Stimulated activated CD4-positive, alpha-beta T cell treated with anti-CD3 and anti-CD28 coated beads, TNF-alpha, amount 100 ng/mL, for 4 hours (primary cell): ENCODE data around the gene DOCK8.
"Not testable (repeated sequence)": the region's sequence is repeated elsewhere in the genome, so short reads cannot be mapped to it uniquely, and the experiment has no call there.

Experiments used
- DNase-seq, 3 experiments: peaks; one replicate each; pipeline ENCODE4 v3.0.0-alpha.2; 2020; ENCODE audit warnings: low read depth in 3 of 3

The DOCK8 gene

DNA sequence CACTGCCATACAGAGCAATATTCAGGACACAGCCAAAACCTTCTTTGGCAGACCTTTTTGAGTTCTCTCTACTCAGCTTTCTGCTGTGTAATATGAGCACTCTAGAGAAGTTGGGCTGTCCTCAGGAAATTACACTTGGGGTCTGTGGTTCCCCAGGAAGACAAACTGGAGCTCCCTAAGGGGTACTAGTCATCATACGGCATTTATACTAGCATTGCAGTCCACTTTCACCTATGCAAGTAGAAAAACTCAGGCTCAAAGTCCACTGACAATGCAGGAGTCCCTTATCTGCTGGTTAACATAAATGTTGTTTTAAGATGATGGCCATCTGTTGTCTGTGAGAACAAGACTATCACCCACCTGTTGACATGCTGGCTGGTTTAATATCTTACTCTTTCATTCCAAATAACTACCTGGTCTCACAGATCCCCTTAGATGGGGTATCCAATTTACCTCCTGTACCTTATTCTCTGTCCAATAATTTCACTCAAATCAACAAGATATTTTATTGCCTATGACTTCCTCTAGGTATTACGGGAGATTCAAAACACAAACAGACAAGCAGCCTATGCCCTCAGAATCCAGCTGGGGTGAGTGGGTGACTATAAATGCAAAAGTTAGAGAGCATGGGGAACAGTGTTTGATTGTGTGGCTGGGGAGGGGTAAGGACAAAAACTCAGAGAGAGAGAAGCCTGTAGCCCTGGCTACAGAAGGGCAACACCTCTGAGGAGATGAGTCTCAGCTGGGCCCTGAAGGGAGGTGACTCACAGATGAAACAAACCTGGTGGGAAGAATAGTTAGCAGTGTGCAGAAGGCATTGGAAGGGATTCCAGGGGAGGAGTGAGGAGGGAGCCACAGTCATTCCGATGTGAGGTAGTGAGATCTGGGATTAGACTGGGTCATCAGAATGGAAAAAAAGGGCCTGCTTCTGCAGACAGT lies 10.2 kb downstream of the DOCK8 start:
- no peak for DNase-seq

DNA sequence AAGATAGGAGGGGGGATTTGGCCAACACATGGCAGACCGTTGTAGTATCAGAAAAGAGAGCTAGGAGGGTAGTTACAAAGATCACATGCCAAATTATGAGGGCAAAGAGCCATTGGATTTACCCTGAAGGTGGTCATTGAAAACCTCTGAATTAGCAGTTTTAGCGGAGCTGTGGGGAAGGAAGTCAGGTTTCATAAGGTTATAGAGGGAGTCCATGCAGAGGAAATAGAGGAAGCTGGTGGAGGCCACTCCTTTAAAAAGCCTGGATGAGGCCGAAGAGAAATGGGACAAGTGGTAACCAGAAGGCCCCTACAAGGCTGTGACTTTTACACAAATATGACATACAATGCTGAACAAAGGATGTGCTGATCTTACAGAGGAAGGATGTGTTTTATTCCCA lies 13.2 kb downstream of the DOCK8 start:
- no peak for DNase-seq

DNA sequence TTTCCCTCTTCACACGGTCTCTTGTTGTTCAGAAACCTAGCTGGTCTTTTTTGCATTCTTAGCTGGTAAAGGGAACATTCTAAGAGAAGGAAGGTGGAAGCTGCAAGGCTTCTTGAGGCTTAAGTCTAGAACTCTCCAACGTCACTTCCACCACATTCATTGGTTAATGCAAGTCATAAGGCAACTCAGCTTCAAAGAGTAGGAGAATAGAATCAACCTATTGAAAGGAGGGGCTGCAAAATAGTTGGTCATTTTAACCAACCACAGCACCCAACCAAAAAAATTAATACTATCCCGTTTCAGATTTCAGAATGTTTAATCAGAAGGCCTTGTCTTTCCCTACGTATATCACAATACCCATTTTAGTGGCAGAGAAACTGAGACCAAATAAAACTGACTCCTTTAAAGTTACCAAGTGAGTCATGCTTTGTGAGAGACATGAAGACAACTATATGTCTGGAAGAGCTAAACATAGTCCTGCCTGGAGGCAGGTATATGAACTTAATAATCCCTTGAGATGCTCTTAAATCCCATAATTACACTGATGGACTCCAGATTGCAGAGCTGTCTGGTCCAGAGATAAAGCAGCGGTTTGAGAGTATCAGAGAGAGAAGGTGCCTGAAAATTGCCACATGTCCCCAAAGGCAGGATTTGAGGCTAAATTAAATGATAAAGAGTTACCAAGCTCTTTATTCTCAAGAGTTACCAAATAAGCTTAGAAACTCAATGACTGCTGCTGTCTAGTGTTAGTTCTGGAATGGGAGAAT lies 14.4 kb downstream of the DOCK8 start:
- no peak for DNase-seq

DNA sequence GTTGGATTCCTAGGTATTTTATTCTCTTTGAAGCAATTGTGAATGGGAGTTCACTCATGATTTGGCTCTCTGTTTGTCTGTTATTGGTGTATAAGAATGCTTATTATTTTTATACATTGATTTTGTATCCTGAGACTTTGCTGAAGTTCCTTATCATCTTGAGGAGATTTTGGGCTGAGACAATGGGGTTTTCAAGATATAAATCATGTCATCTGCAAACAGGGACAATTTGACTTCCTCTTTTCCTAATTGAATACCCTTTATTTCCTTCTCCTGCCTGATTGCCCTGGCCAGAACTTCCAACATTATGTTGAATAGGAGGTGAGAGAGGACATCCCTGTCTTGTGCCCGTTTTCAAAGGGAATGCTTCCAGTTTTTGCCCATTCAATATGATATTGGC lies 17.0 kb downstream of the DOCK8 start:
- DNase-seq: not testable (repeated sequence)

DNA sequence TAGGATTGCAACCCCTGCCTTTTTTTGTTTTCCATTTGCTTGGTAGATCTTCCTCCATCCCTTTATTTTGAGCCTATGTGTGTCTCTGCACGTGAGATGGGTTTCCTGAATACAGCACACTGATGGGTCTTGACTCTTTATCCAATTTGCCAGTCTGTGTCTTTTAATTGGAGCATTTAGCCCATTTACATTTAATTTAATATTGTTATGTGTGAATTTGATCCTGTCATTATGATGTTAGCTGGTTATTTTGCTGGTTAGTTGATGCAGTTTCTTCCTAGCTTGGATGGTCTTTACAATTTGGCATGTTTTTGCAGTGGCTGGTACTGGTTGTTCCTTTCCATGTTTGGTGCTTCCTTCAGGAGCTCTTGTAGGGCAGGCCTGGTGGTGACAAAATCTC lies 19.0 kb downstream of the DOCK8 start:
- not testable (repeated sequence) for DNase-seq

DNA sequence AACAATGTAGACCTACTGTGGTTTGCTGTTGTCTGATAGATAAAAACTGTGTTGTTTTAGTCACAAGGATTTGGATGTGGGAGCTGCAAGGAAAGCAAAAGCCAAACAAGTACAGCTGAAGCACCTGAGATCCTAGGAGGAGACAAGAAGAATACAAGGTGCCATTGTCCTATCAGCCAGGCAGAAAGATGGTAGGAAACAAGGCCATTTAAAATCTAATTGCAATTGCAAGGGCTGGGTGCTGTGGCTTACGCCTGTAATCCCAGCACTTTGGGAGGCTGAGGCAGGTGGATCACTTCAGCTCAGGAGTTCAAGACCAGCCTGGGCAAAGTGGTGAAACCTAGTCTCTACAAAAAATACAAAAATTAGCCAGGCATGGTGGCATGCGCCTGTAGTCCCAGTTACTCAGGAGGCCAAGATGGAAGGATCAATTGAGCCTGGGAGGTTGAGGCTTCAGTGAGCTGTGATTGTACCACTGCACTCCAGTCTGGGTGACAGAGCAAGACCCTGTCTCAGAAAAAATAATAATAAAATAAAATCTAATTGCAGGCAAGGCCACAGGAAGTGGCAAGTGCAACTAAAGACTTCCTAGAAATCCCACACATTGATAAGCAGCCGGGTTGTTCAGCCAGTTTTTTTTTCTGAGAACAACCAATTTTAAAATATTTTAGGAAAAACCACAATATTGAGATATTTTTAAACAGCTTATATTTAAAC lies 22.6 kb downstream of the DOCK8 start:
- no peak for DNase-seq

DNA sequence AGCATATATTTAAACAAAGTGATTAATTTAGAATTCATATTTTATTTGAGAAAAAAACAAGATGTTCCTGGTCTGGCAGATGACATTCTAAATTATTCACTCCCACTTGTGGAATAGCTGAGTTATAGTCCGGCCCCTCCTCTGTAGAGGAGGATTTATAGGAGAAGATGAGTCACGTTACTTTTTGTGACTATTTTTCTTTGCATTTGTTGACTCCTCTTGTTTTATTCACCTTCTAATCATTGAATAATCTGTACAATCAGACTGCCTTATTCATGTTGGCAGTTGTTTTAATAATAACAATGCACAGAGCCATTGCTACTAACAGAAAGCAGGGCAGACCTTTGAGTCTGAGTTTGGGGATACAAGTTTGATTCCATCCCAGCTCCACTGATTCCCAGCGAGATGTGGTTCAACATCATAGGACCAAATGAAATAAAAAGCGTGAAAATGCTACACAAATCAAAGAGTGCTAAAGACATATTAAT lies 23.2 kb downstream of the DOCK8 start:
- no peak for DNase-seq

DNA sequence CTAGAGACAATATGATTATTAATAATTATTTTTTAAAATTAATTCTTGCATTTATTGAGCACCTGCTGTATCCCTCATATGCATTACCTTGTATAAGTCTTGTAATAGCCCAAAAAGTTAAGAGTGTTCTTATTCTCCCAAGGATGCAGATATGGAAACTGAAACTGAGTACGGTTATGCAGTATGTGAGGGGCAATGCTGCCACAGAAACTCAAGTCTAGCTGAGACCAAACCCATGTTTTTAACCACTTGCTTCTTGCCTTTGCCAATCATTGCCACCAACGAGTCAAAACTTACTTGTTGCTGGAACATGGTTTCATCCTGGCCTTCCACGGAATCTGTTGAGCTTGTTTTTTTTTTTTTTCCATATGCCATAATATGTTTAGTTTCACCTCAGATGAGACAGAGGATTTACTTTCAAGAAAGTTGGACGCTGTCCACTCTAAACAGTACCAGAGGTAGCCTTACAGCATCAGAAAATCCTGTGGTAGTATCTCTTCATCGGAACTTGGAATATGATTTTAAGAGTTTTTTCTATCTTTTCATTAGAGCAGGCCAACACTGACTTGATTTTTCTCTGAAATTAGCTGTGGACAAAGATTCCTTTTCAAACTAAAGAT lies 27.9 kb downstream of the DOCK8 start:
- DNase-seq: no peak

DNA sequence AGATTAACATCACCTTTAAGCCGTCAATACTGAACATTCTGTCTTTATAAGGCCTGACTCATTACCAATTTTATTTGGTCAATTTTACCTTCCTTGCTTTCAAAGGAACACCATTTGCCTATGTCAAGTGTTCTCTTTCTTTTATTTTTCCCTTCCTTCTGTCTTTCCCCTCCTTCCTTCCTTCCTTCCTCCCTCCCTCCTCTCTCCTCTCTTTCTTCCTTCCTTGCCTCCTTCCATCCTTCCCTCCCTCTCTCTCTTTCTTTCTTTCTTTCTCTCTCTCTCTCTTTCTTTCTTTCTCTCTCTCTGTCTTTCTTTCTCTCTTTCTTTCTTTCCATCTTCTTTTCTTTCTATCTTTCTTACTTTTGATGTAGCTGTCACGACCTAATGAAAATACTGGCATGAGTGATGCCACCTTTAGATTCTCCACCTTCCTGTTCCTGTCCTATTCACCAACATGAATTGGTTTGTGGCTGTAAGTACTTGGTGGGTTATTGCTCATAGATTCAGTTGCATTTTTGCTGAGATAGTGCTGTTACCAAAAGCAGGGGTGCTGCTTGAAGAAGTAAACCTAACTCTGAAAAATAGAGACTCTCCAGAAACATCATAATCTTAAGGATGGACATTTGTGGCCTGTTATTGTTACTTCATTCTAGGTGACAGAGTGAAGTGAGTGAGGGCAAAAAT lies 33.8 kb downstream of the DOCK8 start:
- no peak for DNase-seq

DNA sequence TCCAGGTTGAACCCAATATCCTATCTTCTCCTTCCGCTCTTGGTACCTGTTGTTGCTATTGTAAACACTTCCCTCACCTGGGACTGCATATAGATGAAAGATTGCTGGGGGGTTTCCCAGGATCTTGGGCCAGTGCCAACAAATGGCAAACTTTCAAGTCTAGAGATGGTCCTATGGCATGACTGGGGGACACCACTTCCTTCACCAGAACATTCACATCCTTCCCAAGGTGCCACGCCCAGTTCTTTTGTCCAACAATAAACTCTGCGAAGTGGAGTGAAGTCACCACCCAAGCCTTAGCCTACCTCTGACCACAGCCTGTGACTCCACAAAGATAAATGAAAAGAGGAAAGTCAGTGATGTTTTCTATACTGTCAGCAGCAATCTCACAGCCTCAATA lies 34.4 kb downstream of the DOCK8 start:
- no peak for DNase-seq

DNA sequence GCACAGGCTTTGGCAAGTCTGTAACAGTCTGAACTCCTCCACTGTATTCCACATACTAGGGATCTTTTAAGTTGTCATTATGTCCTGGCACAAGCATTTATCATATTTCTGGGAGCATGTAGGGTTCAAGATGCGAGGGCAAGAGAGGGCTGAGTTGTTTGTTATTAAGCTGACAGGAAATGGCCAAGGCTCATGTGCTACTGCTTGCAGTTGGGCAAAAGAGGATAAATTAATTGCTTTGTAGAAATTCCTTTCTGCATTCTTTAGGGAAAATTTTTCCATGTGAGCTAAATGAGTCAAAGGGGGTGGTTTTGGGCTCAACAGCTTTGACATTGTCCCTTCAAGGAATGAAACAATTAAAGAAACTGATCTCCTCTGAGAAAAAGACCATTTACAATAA lies 35.4 kb downstream of the DOCK8 start:
- DNase-seq: no peak

DNA sequence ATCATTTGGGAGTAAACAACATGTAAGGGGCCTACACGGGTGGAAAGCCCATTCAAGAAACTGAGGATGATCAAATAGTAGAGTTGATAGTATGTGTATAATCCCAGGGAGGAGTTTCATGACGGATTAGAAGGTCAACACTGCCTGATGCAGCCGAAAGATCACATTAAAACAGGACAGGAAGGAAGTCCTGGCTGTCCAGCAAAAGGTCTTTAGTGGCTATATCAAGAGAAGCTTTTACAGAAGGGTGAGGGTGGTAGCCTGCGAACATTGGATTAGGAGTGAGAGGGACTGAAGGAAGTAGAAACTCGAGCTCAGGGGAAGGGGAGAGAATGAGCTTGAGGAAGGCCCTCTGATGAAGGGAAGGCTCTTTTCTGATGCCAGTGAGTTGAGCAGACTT lies 36.0 kb downstream of the DOCK8 start:
- DNase-seq: no peak

DNA sequence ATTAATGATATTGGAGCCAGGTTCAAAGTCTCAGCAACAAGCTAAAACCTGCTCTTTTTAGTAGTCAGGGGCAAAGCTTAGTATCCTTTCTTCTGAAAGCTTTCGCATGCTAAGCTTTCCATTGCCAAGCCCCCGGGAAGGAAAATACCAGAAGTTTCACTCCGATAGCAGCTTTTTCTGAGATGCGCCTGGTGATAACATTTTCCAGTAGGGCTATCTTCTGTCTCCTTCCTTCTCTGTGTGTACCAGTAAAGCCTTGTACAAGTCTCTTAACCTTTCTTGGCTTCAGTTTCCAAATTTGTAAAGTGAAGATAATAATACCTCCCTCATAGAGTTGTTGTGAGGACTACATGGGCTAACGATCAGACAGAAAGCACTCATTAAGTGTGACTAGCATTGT lies 36.7 kb downstream of the DOCK8 start:
- DNase-seq: no peak

DNA sequence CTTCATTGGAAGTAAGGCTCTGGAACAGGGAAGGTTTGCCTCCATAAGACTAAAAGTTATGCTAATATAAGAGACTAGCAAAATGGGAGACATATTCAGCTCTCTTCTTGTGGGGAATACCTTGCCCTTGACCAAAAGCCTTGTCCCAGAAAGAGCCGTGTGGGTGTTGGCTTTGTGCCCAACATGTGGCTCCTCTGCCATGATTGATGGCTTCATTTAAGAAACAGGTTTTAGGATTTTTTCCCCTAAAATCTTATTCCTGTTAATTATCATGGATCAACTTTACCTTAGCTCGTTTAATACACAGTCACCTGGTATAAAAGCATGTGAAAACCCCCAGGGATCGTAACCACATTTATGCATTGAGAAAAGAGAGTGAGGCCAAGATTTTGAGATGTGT lies 38.9 kb downstream of the DOCK8 start:
- no peak for DNase-seq

DNA sequence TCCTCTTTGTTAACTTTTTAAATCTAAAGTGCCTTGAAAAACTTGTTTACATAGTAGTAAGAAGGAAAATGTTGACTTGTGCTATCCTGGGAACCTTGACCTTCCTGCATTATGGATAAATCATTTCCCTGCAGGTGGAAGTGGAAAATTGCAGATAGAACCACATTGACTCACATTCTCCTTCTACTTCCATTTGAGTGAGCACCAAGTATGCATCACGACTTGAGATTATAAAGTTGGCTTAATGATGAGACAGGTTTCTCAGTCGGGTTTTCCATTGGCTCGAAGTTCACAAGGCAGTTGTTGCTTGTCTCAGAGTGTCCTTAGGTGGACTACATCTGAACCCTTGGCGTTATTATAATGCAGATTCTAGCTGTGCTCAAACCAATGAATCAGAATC lies 39.9 kb downstream of the DOCK8 start:
- no peak for DNase-seq

DNA sequence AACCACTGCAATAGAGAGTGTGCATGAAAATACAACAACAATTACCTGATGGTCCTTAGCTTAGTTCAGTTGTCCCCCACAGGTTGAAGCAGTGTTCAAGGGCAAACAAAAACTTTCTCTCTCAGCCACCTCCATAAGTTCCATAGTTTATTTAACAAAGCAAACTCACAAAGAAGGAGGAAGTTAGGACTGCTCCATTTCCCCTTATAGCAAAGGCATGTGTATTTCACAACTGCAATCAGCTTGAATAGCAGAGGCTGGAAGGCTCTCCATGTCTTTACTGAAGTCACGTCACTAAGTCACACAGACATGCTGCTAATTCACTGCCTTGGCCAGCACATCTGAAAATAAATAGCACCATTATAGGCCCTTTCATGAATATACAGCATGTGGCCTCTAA lies 43.3 kb downstream of the DOCK8 start:
- no peak for DNase-seq

DNA sequence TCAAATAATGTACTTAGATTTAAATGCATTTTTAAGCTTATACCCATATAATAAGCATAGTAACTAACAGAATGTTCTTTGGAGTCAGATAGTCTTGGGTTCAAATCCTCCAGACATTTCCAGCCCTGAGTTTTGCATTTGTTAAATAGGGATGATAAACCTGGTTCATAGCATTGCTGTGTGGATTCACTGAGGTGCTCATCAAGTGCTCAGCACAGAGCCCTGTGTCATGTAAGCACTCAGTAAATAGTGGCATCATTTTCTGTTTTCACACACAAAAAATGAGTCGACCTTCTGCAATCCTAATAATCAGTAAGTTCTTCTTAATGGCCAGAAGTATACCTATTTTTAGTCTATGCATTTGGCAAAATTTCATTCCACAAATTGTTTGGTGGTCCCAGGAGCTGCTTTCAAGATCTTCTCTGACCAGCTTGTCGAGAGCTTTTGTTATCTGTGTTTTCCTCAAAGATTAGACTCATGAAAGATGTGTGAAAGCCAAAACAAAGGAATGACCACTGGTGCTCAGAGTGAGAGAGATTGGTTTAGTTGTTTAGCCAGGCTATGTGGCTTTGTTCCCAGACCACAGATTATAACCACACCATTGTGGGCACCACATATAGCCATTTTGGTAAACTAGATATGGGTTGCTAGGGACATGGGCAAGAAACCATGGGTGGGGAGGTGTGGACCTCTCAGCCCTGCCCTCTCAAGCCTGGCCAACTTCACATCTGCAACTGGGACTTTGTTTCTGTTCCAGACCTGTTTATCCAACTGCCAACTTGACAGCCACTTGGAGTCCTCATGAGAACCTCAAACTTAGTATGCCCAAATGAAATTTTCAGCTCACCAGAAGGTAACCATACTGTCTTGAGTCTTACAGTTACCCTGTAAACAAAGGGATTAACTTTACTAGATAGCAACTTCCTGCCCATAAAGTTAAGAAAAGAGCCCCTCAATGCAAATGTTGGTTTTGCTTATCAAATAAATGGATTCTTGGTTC lies 45.0 kb downstream of the DOCK8 start:
- no peak for DNase-seq

DNA sequence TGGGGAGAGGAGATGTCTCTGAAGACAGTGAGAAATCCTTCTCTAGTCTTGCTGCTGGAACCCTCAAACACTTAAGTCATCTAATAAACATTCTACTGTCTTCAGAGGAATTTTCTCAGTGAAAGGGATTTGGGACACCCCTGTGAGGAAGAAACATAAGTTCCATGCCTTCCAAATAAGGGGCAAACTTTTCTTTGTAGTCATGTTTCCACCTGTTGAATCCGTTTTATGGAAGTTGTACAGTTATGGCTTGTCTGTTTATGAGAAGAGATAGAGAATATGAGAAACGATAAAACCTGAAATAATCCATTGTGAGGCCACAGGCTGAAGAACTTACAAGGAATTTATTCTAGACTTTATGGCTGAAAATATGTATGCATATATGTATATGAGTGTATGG lies 49.6 kb downstream of the DOCK8 start:
- no peak for DNase-seq

DNA sequence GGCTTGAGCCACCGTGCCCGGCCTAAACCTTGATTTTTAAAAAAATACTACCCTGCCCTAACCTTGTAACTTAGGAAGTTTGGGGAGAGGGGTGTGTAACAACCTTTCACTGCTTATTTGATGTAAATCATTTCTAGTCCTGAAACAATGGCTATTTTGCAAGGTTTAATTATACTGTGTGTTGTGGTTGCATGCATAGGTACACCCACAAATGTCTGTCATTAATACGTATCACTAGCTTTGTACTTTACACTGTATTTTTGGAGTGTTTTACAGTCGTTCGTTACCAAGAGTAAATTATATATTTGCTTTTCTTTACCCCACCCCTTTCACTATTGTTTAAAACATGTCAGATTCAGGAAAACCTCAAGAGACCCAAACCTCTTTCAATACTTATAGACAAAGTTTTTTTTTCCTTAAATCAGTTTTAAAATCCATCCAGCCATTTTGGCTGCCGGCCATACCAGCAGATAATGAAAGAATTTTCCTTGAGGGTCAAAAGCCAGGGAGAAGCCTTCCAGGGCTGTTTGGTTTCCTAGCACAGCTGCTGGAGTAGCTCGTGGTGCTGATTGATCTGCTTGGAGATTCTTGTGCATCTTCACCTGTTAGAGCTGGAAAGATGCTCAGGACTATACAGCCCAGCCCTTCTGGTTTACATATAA lies 50.7 kb downstream of the DOCK8 start:
- DNase-seq: no peak
